Stimulated activated naive CD4-positive, alpha-beta T cell treated with Interleukin-2 at 50 U/mL for 16 hours (primary cell): ENCODE results near the gene IGSF11.

ENCODE experiments used
- DNase-seq: peaks from one replicate; lab custom pipeline; 2025; lab: John Stamatoyannopoulos, UW

IGSF11 gene

DNA sequence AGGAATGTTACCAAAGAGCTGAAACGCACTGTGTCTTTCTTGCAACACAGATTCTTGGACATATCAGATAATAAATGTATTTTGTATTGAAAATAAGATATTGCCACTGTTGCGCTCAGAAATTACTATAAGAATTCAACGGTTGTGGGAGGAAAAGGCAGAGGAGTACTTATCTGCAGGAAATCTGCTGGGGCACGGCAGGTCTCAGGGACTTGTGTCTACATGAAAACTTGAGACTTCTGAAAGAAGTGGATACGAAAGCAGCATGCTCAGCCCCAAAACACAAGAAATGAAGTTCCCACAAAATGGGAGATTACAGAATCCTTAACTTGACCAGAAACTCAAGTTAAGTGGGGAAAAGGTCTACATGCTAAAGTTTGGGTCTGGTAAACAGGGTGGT, 86.5 kb downstream of the IGSF11 start:
- no peak for DNase-seq

DNA sequence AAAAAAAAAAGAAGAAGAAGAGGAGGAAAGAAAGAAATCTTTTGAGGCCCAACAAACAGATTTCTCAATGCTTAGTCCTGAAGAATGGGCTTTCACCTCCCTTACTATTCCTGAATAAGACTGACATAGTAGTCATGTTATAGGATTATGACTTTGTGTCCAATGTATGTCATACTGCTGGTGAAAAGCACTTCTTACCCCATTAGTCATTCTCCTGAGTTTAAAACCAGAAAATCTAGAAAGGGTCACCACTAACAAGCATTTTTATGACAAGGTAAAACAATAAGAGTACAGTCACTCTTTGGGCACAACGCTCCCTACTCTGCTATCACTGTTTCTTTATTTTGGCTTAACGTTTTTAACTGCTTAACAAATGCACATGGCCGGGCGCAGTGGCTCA, 88.2 kb downstream of the IGSF11 start:
- no peak for DNase-seq

- no peak for DNase-seq
These were observed 88.8 kb downstream of the IGSF11 start for GRCh38 chr3:118945834-118946233.

- DNase-seq = no peak
These were observed 91.0 kb downstream of the IGSF11 start for GRCh38 chr3:118943597-118943996.

DNA sequence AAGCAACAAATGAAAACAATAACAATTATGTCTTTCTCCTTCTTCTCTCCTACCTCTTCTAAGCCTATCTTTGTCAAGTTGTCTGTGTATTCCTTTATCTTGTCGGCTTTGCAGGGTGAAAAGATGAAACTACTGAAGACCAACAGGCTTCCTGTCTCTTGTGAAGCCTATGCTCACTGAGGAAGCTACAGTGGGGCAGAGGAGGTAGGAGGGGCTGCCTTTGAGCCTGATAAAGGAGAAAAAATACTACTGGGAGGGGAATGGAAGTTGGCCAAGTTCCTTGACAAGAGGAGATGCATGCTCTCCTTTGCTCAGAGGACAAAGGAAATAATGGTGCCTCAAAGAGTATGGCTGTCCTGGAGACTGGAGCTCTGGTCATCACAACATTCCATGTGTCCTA, 92.0 kb downstream of the IGSF11 start:
- no peak for DNase-seq

DNA sequence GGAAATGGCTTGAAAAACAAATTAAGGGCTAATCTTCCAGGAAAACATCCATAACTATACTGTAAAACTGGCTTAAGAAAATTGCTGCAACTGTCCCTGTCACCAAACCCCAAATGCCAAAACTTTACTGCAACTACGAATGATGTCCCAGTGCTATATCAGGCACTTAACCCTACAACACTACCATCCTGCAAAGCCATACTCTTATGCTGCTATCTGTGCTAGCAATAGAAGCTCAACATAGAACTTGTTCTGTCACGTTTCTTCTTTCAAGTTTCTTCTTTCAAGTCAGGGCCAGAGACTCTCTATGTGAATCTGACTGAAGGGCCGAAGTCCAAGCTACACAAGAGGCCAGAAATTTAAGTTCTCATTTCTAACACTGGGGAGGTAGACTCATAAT, 92.5 kb downstream of the IGSF11 start:
- DNase-seq = no peak

DNA sequence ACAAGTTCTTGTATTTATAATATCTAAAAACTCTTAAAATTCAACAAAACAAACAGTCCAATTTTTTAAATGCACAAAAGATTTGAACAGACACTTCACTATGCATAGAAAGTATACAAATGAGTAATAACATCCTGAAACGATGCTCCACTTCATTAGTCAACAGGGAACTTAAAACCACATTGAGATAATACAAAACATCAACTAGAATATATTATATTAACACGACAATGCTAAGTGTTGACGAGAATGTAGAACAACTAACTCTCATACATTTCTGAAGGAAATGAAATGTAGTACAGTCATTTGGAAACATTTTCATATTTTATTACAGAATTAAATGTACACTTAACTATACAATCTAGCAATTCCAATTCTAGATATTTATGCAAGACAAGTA, 93.4 kb downstream of the IGSF11 start:
- DNase-seq = no peak

DNA sequence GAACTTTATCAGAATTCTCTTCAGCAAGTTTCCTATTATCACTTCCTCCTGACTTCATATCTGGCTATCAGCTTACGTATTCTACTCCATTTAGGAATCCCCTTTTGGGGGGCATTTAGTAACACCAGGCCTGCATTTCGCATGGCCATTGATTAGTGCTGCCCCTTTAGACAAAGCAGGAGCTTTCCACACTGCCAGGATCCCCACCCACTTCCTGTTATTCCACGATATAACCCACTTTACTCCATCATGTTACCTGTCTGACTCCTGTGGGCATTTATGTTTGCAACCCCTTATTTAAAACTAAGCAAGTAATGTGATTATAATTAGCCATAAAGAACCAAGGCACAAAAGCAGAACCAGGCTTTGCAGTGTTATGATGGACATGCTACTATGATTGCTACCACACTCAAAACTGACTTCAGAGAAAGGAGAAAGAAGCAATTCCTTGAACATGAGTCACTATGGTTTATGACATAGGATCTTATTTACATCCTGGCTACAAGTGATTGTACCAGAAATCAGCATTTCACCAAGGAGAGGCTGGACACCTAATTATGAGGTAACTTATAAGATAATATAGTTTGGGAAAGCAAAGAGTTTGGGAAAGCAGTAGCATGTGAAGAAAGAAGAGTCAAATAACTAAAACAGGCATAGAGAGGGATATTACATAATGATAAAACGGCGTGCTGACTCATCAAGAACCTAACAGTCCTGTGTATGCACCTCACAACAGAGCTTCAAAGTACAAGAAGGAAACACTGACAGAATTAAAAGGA, 96.3 kb downstream of the IGSF11 start:
- no peak for DNase-seq

DNA sequence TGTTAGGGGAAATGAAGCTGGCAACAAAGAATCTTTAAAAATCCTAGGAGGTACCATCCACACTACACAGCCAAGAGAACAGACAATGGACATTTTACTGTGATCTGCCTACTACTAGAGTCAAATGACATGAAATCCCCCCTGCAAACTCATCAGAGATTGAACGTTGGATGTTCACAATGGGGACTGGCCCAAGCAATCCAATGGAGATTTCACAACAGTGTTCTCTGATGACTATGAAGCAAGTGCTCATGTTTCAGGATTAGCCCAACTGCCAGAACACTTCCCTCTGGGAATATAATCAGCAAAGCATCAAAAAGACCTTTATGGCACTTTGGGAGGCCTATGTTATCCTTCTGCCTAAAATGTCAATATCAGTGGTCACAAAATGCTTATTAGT, 97.8 kb downstream of the IGSF11 start:
- DNase-seq = no peak

GRCh38 chr3:118932822-118933558, 101.7 kb downstream of the IGSF11 start:
- DNase-seq = no peak

- no peak for DNase-seq
These were observed 102.7 kb downstream of the IGSF11 start for GRCh38 chr3:118931996-118932395.

- DNase-seq = no peak
These were observed 107.2 kb downstream of the IGSF11 start for GRCh38 chr3:118927449-118927848.

- DNase-seq = no peak
These were observed 122.5 kb downstream of the IGSF11 start for GRCh38 chr3:118912188-118912587.

DNA sequence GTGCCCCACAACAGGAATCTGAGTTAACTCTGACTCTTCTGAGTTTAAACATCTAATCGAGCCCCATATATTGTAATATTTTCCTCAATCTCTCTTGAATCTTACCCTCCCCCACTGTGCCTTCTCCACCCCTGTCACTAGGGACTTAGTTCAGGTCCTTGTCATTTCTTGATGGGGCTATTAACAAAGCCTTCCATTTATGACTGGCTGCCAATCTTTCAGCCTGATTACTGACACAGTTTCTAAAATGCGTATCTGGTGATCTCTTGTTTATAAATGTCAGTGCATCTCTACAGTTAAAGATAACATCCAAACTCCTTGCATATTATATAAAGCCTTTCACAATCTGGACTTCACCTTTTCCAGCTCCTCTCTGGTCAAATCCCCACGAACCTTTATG, 124.3 kb downstream of the IGSF11 start:
- DNase-seq = no peak

DNA sequence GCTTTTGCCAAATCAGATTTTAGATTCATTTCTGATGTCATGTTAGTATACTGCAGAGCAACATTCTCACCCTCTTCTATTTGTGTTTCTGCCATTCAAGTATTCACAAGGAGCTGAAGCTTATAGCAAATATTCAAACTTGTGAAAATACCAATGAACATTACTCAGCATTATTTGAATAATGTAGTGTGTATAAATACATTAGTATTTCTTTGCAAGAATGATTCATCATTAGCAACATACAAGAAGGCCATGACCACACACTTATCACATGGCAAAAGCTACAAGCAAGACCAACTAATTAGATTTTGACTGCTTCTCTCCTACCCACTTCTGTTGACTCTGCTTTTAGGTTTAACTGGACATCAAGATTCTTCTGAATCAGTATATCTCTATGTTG, 124.9 kb downstream of the IGSF11 start:
- no peak for DNase-seq

- DNase-seq = no peak
These were observed 126.7 kb downstream of the IGSF11 start for GRCh38 chr3:118907909-118908308.

DNA sequence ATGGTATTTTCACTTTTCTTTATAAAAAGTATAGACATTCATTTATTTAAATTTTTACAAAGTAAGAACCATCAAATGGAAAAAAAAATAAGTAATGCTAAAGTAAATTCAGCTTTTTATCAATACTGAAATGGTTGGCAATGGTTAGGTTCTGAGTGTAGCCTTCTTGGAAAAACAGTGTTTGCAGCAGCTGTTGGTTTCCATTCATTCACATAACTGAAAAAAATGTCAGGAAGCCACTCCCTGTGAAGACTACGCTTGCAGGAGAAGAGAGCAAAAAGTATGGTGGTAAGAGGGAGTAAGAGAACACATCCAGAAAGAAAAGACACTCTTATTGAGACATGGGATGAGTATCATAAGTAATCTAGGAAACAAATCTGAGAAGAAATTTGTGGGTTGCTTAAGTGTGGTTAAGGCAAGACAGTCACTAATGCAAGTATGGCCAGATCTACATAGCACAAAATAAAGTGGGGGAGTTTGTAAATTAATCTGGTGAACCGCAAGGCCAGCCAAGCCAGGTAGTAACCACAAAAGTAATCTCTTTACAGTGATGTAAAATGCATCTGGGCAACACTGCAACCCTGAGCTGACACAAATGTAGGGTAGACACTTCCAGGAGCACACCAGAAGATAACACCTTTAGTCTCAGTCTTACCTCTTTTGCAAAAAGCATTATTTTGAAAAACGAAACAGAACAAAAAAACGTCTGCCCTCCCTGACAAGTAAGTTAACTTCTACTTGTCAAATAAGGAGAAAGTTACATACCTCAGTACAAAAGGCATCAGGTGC, 133.7 kb downstream of the IGSF11 start:
- DNase-seq = no peak

- DNase-seq = no peak
These were observed 144.4 kb downstream of the IGSF11 start for GRCh38 chr3:118890206-118890605.

GRCh38 chr3:118889691-118890090, 145.0 kb downstream of the IGSF11 start:
- no peak for DNase-seq

DNA sequence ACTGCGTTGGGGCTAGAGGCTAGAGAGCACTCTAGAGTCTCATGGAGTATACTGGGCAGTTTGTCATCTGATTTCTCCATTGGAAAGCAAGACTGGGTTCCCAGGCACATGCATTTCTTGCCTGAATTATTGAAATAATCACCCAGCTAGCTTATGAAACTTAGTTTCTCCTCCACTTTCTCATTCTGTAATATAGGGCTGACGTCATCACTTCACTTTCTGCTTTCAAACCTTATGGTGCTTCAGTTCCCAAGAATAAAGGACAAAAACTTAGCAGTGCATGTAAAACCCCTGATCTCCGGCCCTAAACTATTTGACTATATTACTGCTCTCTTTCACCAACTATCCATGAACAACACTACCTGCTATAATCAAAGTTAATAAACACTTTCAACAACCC, 147.9 kb downstream of the IGSF11 start:
- DNase-seq = no peak

GRCh38 chr3:118884748-118885206, 149.9 kb downstream of the IGSF11 start:
- DNase-seq = peak; percentile 72

DNA sequence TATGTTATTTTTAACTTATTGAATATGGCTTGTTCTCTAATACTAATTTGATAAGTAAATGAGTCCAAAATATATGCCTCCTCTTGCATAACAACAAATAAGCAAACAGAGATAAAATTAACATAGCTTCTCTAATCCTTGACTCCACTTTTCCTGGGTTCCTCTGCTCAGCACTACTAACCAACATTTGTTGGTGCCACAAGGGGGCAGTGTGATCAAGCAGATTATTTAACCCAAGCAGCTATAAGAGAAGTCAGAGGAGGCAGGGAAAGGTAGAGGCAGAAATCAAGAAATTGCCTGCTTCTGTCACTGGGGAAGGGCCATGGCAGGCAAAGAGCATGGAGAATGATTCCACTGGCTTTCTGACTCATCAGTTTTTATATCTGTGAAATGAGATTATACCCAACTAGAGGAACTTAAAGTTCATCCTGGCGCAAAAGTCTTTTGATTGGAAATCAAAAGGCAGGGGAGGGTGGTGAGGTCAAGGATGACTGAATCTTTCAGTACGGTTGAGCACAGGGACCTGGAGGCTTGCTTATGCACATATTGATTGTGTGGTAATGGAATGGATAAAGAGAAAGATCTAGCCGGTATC, 152.2 kb downstream of the IGSF11 start:
- DNase-seq = peak; percentile 43
